ENCODE measurements around the gene GARIN3. TPM values are rescaled to one million over a fixed set of nuclear protein-coding genes. Genes with fewer than 3 reads are reported as not detected.
A peak's percentile ranks its signal among the peaks of the same experiment; 100 is the strongest.

GARIN3 gene
- total and polyA plus RNA-seq, 12 donors: not detected

- Histone ChIP-seq H3K36me3 (replicated peaks in 1 of 2) (peaks cover 0 to under 1% of the 10 kb centered on the region in 2 donors), H3K4me1 (replicated peaks in 1 of 2) (peaks cover 4 to 7% of the 10 kb centered on the region in 2 donors), H3K27ac (no peak overlapping the region), H3K27me3 (no peaks in the 10 kb centered on the region), H3K9me3 (replicated peaks in 1 of 3) (no peaks in the 10 kb centered on the region), H3K4me3 (no peak overlapping the region)
- intact Hi-C loops (cut with DNase I): loop anchor here in 1 of 2 donors (10.0 kb wide), 1 partner anchor 1187 kb away; no protein-coding TSS in a partner anchor
- 10 to 18% (median 13%) methylated on average over 1 of the region's 1 CpG for WGBS, 4 donors
- TF ChIP-seq, protein P1, sequence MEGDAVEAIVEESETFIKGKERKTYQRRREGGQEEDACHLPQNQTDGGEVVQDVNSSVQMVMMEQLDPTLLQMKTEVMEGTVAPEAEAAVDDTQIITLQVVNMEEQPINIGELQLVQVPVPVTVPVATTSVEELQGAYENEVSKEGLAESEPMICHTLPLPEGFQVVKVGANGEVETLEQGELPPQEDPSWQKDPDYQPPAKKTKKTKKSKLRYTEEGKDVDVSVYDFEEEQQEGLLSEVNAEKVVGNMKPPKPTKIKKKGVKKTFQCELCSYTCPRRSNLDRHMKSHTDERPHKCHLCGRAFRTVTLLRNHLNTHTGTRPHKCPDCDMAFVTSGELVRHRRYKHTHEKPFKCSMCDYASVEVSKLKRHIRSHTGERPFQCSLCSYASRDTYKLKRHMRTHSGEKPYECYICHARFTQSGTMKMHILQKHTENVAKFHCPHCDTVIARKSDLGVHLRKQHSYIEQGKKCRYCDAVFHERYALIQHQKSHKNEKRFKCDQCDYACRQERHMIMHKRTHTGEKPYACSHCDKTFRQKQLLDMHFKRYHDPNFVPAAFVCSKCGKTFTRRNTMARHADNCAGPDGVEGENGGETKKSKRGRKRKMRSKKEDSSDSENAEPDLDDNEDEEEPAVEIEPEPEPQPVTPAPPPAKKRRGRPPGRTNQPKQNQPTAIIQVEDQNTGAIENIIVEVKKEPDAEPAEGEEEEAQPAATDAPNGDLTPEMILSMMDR (IDR thresholded peaks at IDR 0.05): no peak
- TF ChIP-seq POLR2A (IDR thresholded peaks at IDR 0.05): no peak
- DNase-seq: no peak
Observed at GRCh38 chr5:157132281-157132612, 33.8 kb downstream of the GARIN3 start.

DNA sequence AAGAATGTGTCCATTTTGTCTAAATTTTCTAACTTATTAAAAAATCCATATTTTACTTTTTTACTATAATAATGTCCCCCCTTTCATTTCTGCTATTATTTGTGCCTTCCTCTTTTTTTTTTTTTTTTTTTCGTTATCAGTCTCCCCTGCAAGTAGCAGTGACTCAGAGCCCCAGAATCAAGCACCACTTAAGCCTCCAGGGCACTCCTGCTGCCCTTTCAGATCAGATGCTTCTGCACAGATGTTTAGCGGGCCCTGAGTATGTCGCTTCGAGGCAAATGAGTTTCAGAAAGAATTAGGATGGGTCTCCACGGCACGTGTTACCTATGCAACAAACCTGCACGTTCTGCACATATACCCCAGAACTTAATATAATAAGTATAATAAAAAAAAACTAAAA, 35.1 kb downstream of the GARIN3 start:
- WGBS, 4 donors: 23 to 46% (median 39%) methylated on average over 7 of the region's 7 CpGs

GRCh38 chr5:157121709-157122108, 44.4 kb downstream of the GARIN3 start:
- intact Hi-C loops (cut with DNase I): no loop called here
- H3K27ac ChIP-seq: no peak overlapping the region
- DNase-seq: no peak
- H3K9me3 ChIP-seq (replicated peaks in 1 of 3): peaks cover 0 to 7% (median 0%) of the 10 kb centered on the region in 3 donors
- TF ChIP-seq, protein P1 (IDR thresholded peaks at IDR 0.05): no peak
- no peak for TF ChIP-seq POLR2A (IDR thresholded peaks at IDR 0.05)
- no peaks in the 10 kb centered on the region for H3K36me3 ChIP-seq (replicated peaks in 1 of 2)
- no peaks in the 10 kb centered on the region for H3K4me1 ChIP-seq (replicated peaks in 1 of 2)
- H3K27me3 ChIP-seq: no peaks in the 10 kb centered on the region
- H3K4me3 ChIP-seq: no peak overlapping the region

More for the DNA sequence above, 35.1 kb downstream of the GARIN3 start:
- Histone ChIP-seq H3K36me3 (replicated peaks in 1 of 2) (no peaks in the 10 kb centered on the region), H3K27me3 (no peaks in the 10 kb centered on the region), H3K4me3 (no peak overlapping the region), H3K4me1 (replicated peaks in 1 of 2) (peaks cover 4 to 7% of the 10 kb centered on the region in 2 donors), H3K9me3 (replicated peaks in 1 of 3) (no peaks in the 10 kb centered on the region), H3K27ac (no peak overlapping the region)
- peak in 4 of 7 donors; percentile 28 to 49 (median 37) for DNase-seq
- TF ChIP-seq, protein P1 (IDR thresholded peaks at IDR 0.05): no peak
- TF ChIP-seq POLR2A (IDR thresholded peaks at IDR 0.05): no peak
- intact Hi-C loops (cut with DNase I): loop anchor here in 1 of 2 donors (10.0 kb wide), 1 partner anchor 1186 kb away; no protein-coding TSS in a partner anchor

- Histone ChIP-seq H3K27ac (no peak overlapping the region), H3K4me3 (no peak overlapping the region), H3K4me1 (replicated peaks in 1 of 2) (peaks cover 0 to 16% of the 10 kb centered on the region in 2 donors), H3K36me3 (replicated peaks in 1 of 2) (no peaks in the 10 kb centered on the region), H3K27me3 (no peaks in the 10 kb centered on the region), H3K9me3 (replicated peaks in 1 of 3) (peaks cover 0 to 7% (median 0%) of the 10 kb centered on the region in 3 donors)
- no peak for TF ChIP-seq POLR2A (IDR thresholded peaks at IDR 0.05)
- TF ChIP-seq, protein P1 (IDR thresholded peaks at IDR 0.05): no peak
- no peak for DNase-seq
- WGBS, 4 donors: 80 to 94% (median 86%) methylated on average over 1 of the region's 1 CpG; no CpG with 5 or more reads in 1 of the 4 donors
- intact Hi-C loops (cut with DNase I): no loop called here
Observed at GRCh38 chr5:157120102-157120501, 46.0 kb downstream of the GARIN3 start.

Measured in adrenal gland (tissue), 12 donors.